IPS-15b (cell line): ENCODE measurements around the gene EARS2.
"Not testable (repeated sequence)": the region's sequence is repeated elsewhere in the genome, so short reads cannot be mapped to it uniquely, and the experiment has no call there.

Source experiments
- H3K27me3 ChIP-seq: one replicate; pipeline ENCODE4 v1.6.1; 2013; ENCODE audit warnings: low read length; ENCODE audit not compliant: control insufficient read depth, insufficient read depth
- H3K36me3 ChIP-seq: one replicate; pipeline ENCODE4 v1.6.1; 2013; ENCODE audit warnings: low read length; ENCODE audit not compliant: control insufficient read depth, insufficient read depth
- H3K4me1 ChIP-seq: one replicate; pipeline ENCODE4 v1.6.1; 2013; ENCODE audit warnings: mild to moderate bottlenecking, low read length; ENCODE audit not compliant: control insufficient read depth, insufficient read depth
- H3K4me3 ChIP-seq: one replicate; pipeline ENCODE4 v1.5.1; 2013; ENCODE audit warnings: low read depth, low read length
- H3K9ac ChIP-seq: one replicate; pipeline ENCODE4 v1.6.1; 2013; ENCODE audit warnings: low read depth, mild to moderate bottlenecking, low read length
- H3K9me3 ChIP-seq: one replicate; pipeline ENCODE4 v1.6.1; 2013; ENCODE audit warnings: mild to moderate bottlenecking, low read length; ENCODE audit not compliant: control insufficient read depth, insufficient read depth

EARS2 gene

DNA sequence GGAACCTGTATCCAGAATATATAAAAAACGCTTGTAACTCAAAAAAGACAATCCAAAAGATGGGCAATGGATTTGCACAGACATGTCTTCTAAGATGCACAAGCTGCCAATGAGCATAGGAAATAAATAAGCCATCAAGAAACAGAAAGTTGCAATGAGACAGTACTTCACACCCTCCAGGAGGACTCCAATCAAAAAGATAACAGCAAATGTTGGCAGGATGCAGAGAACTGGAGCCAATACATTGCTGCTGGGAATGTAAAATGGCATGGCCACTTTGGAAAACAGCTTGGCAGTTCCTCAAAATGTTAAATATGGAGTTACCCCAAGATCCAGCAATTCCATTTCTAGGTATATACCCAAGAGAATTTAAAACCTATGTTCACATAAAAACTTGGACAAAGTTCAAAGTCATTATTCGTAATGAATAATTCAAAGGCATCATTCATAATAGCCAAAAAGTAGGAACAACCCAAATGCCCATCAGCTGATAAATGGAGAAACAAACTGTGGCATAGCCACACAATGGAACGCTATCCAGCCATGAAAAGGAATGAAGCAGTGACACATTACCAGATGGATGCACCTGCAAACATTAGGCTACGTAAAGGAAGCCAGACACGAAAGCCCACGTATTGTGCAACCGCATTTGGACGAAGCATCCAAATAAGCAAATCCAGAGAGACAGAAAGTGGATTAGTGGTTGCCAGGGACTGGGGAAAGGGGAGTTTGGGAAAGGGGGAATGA is 72.5 kb downstream of the EARS2 start:
- Histone ChIP-seq H3K27me3 (no peaks in the 10 kb centered on the region), H3K36me3 (peaks cover 86% of the 10 kb centered on the region)

DNA sequence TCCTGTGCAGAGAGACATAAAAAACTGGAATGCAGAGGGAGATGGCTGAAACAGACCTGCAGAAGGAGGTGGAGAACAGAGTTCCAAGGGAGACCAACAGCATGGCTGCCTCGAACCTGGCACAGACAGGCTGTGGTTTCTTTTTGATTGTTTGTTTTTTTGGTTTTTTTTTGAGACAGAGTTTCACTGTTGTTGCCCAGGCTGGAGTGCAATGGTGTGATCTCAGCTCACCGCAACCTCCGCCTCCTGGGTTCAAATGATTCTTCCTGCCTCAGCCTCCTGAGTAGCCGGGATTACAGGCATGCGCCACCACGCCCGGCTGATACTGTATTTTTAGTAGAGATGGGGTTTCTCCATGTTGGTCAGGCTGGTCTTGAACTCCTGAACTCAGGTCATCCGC is 73.7 kb downstream of the EARS2 start:
- H3K9ac ChIP-seq, H3K9me3 ChIP-seq, H3K4me1 ChIP-seq, H3K4me3 ChIP-seq, H3K27me3 ChIP-seq: not testable (repeated sequence)
- peaks cover 88% of the 10 kb centered on the region for H3K36me3 ChIP-seq

More for the DNA sequence above, 72.5 kb downstream of the EARS2 start:
- Histone ChIP-seq H3K4me3 (no peak overlapping the region), H3K9me3 (no peaks in the 10 kb centered on the region), H3K9ac (no peak overlapping the region), H3K4me1 (no peaks in the 10 kb centered on the region)

DNA sequence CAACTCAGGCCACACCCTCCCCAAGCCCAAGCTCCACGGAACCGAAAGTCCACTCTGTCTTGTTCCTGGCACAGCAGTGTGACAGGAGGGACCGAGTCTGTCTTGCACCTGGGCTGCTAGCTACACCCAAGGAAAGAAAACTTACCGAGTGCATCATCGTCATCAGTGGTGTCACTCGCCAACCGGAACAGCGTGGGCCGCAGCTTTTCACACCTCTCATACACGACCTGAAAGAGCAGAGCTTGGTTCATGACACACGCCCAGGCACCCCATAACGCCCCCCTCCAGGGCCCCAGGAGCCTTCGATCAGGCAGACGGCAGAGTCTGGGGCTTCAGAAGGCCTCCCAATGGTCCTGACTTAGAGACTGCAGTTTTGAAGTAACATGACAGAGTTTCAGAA is 74.4 kb downstream of the EARS2 start:
- Histone ChIP-seq H3K9me3 (no peaks in the 10 kb centered on the region), H3K4me1 (no peaks in the 10 kb centered on the region), H3K36me3 (peaks cover 85% of the 10 kb centered on the region), H3K4me3 (no peak overlapping the region), H3K27me3 (no peaks in the 10 kb centered on the region), H3K9ac (no peak overlapping the region)

DNA sequence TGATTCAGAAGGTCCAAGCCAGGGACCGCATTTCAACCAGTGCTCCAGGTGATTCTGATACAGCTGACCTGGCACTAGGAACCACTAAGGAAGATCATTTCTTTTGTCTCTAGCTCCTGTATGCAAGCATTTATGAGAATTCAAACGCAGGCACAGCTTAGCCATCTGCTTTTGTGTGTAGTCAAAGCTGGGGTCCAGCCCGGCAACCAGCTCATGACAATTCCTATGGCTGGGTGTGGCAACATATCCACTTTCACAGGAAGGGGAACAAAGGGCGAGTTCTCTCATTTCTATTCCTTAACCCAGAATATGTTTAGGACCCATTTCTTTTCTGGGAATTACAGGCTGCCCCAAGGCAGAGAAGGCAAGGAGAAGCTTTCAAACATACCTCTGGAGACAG is 76.9 kb downstream of the EARS2 start:
- no peaks in the 10 kb centered on the region for H3K9me3 ChIP-seq
- peaks cover 70% of the 10 kb centered on the region for H3K36me3 ChIP-seq
- no peaks in the 10 kb centered on the region for H3K4me1 ChIP-seq
- H3K4me3 ChIP-seq = no peak overlapping the region
- no peak overlapping the region for H3K9ac ChIP-seq
- no peaks in the 10 kb centered on the region for H3K27me3 ChIP-seq

DNA sequence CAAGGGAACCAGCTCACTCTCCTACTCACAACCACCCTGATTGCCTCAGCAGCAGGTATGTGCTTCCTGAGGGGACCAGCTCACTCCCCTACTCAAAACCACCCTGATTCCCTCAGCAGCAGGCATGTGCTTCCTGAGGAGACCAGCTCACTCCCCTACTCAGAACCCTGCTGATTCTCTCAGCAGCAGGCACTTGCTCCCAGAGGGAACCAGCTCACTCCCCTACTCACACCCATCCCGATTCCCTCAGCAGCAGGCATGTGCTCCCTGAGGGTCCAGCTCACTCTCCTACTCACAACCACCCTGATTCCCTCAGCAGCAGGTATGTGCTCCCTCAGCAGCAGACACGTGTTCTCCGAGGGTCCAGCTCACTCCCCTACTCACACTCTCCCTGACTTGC is 78.0 kb downstream of the EARS2 start:
- H3K27me3 ChIP-seq = no peaks in the 10 kb centered on the region
- peaks cover 69% of the 10 kb centered on the region for H3K36me3 ChIP-seq
- no peaks in the 10 kb centered on the region for H3K4me1 ChIP-seq
- H3K9me3 ChIP-seq = no peaks in the 10 kb centered on the region
- no peak overlapping the region for H3K4me3 ChIP-seq
- no peak overlapping the region for H3K9ac ChIP-seq

DNA sequence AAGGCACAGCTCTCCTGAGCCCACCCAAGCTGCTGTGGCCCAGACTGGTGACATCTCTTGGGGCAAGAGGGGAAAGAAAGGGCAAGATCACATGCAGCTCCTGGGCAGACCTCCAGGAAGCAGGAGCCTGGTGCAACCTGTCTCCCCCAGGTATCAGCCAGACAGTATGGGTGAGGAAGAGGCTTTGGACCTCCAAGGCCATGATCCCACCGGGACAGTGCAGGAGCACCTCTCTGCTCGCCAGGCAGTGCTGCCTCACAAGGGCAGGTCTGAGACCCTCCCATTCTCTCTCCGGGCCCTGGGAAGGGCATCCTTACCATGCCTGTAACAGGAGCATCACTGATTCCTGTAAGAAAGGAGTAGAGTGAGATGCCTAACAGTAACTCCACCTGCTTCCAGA is 78.6 kb downstream of the EARS2 start:
- peaks cover 67% of the 10 kb centered on the region for H3K36me3 ChIP-seq
- H3K27me3 ChIP-seq = no peaks in the 10 kb centered on the region
- no peak overlapping the region for H3K4me3 ChIP-seq
- no peaks in the 10 kb centered on the region for H3K9me3 ChIP-seq
- no peak overlapping the region for H3K9ac ChIP-seq
- no peaks in the 10 kb centered on the region for H3K4me1 ChIP-seq

DNA sequence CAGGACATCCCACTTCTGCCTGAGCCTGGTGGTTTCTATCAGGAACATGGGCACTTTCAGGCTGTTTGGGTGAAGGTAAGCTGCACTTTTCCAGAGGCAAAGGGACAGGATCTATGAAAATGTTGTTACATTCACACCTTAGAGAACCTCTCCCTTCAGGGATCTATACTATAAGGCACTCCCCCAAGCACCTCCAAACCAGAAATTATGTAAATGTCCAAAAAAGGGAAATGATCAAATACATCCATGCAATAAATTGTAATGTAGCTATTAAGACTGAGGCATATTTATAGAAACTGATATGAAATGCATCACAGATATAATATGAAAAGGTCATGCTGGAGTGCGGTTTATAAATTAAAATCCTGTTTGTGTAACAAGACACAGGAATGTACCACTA is 80.9 kb downstream of the EARS2 start:
- no peaks in the 10 kb centered on the region for H3K9me3 ChIP-seq
- peaks cover 49% of the 10 kb centered on the region for H3K36me3 ChIP-seq
- no peaks in the 10 kb centered on the region for H3K4me1 ChIP-seq
- H3K27me3 ChIP-seq = no peaks in the 10 kb centered on the region
- H3K9ac ChIP-seq = no peak overlapping the region
- H3K4me3 ChIP-seq = no peak overlapping the region
